WTC11 (cell line): ENCODE measurements around the gene GPR62. TPM values are rescaled to one million over a fixed set of nuclear protein-coding genes. Genes with fewer than 3 reads are reported as not detected.

Experiments
- ATF2 ChIP-seq: sonication (generic); formaldehyde crosslinking; IDR thresholded peaks from 2 replicates; pipeline ENCODE4 v1.8.1; 2022; ENCODE audit warnings: low read depth, missing genetic modification reagents, borderline replicate concordance
- CBFB ChIP-seq: sonication (generic); formaldehyde crosslinking; IDR thresholded peaks from 2 replicates; pipeline ENCODE4 v1.8.1; 2022; ENCODE audit warnings: mild to moderate bottlenecking, low read depth, missing genetic modification reagents
- CDX4 ChIP-seq: fragments of 250-450 bp; sonication (Bioruptor Pico); IDR thresholded peaks from 2 replicates; pipeline ENCODE4 v1.9.0; 2021; ENCODE audit warnings: moderate library complexity, mild to moderate bottlenecking, inconsistent platforms, borderline replicate concordance
- E2F5 ChIP-seq: sonication (generic); formaldehyde crosslinking; IDR thresholded peaks from 2 replicates; pipeline ENCODE4 v1.8.1; 2022; ENCODE audit warnings: mild to moderate bottlenecking, moderate library complexity, missing genetic modification reagents
- ELF4 ChIP-seq: sonication (generic); formaldehyde crosslinking; IDR thresholded peaks from 2 replicates; pipeline ENCODE4 v1.8.1; 2022; ENCODE audit warnings: low read depth, mild to moderate bottlenecking, moderate library complexity, missing genetic modification reagents
- ERG ChIP-seq: fragments of 250-450 bp; sonication (Bioruptor Pico); IDR thresholded peaks from 2 replicates; pipeline ENCODE4 v1.8.0; 2021; ENCODE audit warnings: mild to moderate bottlenecking
- FOXJ3 ChIP-seq: sonication (generic); formaldehyde crosslinking; IDR thresholded peaks from 2 replicates; pipeline ENCODE4 v1.9.0; 2021; ENCODE audit warnings: missing genetic modification reagents, mild to moderate bottlenecking, borderline replicate concordance
- GTF2I ChIP-seq: fragments of 250-450 bp; sonication (Bioruptor Pico); conservative IDR thresholded peaks from 2 replicates; pipeline ENCODE4 v1.4.0; 2021; ENCODE audit warnings: mild to moderate bottlenecking
- HMGXB4 ChIP-seq: sonication (generic); formaldehyde crosslinking; IDR thresholded peaks from 2 replicates; pipeline ENCODE4 v1.8.1; 2023; ENCODE audit warnings: mild to moderate bottlenecking, moderate library complexity, missing genetic modification reagents
- IRF2 ChIP-seq: sonication (generic); formaldehyde crosslinking; IDR thresholded peaks from 2 replicates; pipeline ENCODE4 v1.8.0; 2022; ENCODE audit warnings: low read depth, missing genetic modification reagents, borderline replicate concordance
- MXD4 ChIP-seq: fragments of 250-450 bp; sonication (Bioruptor Pico); IDR thresholded peaks from 2 replicates; pipeline ENCODE4 v1.8.0; 2021; ENCODE audit warnings: mild to moderate bottlenecking, moderate library complexity, borderline replicate concordance
- MYBL2 ChIP-seq: sonication (generic); formaldehyde crosslinking; IDR thresholded peaks from 2 replicates; pipeline ENCODE4 v1.8.1; 2023; ENCODE audit warnings: mild to moderate bottlenecking, moderate library complexity, missing genetic modification reagents
- NFATC4 ChIP-seq: fragments of 250-450 bp; sonication (Bioruptor Pico); IDR thresholded peaks from 2 replicates; pipeline ENCODE4 v1.9.0; 2021; ENCODE audit warnings: mild to moderate bottlenecking
- RELA ChIP-seq: sonication (generic); formaldehyde crosslinking; IDR thresholded peaks from 2 replicates; pipeline ENCODE4 v1.8.1; 2022; ENCODE audit warnings: missing genetic modification reagents, mild to moderate bottlenecking, borderline replicate concordance
- SOX15 ChIP-seq: fragments of 250-450 bp; sonication (Bioruptor Pico); IDR thresholded peaks from 2 replicates; pipeline ENCODE4 v1.9.0; 2021; ENCODE audit warnings: mild to moderate bottlenecking
- SP1 ChIP-seq: sonication (generic); formaldehyde crosslinking; conservative IDR thresholded peaks from 2 replicates; pipeline ENCODE4 v1.8.1; 2022; ENCODE audit warnings: missing genetic modification reagents
- TCF7 ChIP-seq: sonication (generic); formaldehyde crosslinking; IDR thresholded peaks from 2 replicates; pipeline ENCODE4 v1.8.0; 2022; ENCODE audit warnings: mild to moderate bottlenecking, low read depth, missing genetic modification reagents, moderate library complexity
- ZNF219 ChIP-seq: sonication (generic); formaldehyde crosslinking; IDR thresholded peaks from 2 replicates; pipeline ENCODE4 v1.8.0; 2023; ENCODE audit warnings: missing genetic modification reagents, mild to moderate bottlenecking, borderline replicate concordance
- ZNF263 ChIP-seq: sonication (generic); formaldehyde crosslinking; IDR thresholded peaks from 2 replicates; pipeline ENCODE4 v1.8.1; 2022; ENCODE audit warnings: low read depth, mild to moderate bottlenecking, moderate library complexity, missing genetic modification reagents
- ZNF281 ChIP-seq: sonication (generic); formaldehyde crosslinking; IDR thresholded peaks from 2 replicates; pipeline ENCODE4 v1.8.0; 2023; ENCODE audit warnings: mild to moderate bottlenecking, missing genetic modification reagents
- ZNF416 ChIP-seq: fragments of 250-450 bp; sonication (Bioruptor Pico); IDR thresholded peaks from 2 replicates; pipeline ENCODE4 v1.9.0; 2021; ENCODE audit warnings: mild to moderate bottlenecking, inconsistent platforms
- ZNF425 ChIP-seq: fragments of 250-450 bp; sonication (Bioruptor Pico); conservative IDR thresholded peaks from 2 replicates; pipeline ENCODE4 v1.9.0; 2021; ENCODE audit warnings: mild to moderate bottlenecking
- ZNF532 ChIP-seq: fragments of 250-450 bp; sonication (Bioruptor Pico); IDR thresholded peaks from 2 replicates; pipeline ENCODE4 v1.9.0; 2021; ENCODE audit warnings: mild to moderate bottlenecking, borderline replicate concordance
- total RNA-seq: library from RNA; stranded (reverse); gene quantifications from 3 replicates; pipeline ENCODE4 v1.2.3, GENCODE V29; 2021

GPR62 gene
- total RNA-seq, 1 experiment from 2014 or later: 0.24 TPM

- TF ChIP-seq ZNF281 (CRISPR knock-in tag) (no peak; the same call in 1 of the 2 replicates), ZNF263 (CRISPR knock-in tag) (no peak), SP1 (CRISPR knock-in tag) (no peak), ZNF532 (peak; percentile 39; the same call in 1 of the 2 replicates), CDX4 (no peak), E2F5 (CRISPR knock-in tag) (no peak), MXD4 (CRISPR knock-in tag) (no peak), FOXJ3 (CRISPR knock-in tag) (no peak), ELF4 (CRISPR knock-in tag) (no peak), MYBL2 (CRISPR knock-in tag) (no peak), ZNF425 (no peak; the same call in 1 of the 2 replicates), ATF2 (CRISPR knock-in tag) (no peak), IRF2 (CRISPR knock-in tag) (no peak), GTF2I (no peak), SOX15 (CRISPR knock-in tag) (no peak), HMGXB4 (no peak), NFATC4 (CRISPR knock-in tag) (peak; percentile 84), ERG (CRISPR knock-in tag) (0 out of 2 replicates have a peak, but pooled peaks have one; percentile 16), ZNF219 (CRISPR knock-in tag) (no peak), TCF7 (CRISPR knock-in tag) (no peak), CBFB (CRISPR knock-in tag) (no peak), ZNF416 (peak; percentile 53; the same call in 1 of the 2 replicates), RELA (CRISPR knock-in tag) (no peak)
Observed at GRCh38 chr3:51992017-51992682, 37.0 kb downstream of the GPR62 start (continued).
